OCI-LY3 (cell line): ENCODE results near the gene ZC3H7A.

ENCODE experiments used
- CTCF ChIP-seq: fragments of 200-600, 300-600 bp; sonication (generic); IDR thresholded peaks from 2 replicates; pipeline ENCODE4 v1.5.1; 2014; ENCODE audit warnings: antibody characterized with exemption, low read length, low read depth
- EZH2phosphoT487 ChIP-seq: fragments of 200-600 bp; shearing (Covaris generic); IDR thresholded peaks from 2 replicates; pipeline ENCODE4 v1.6.1; 2018; ENCODE audit warnings: antibody characterized with exemption, mixed run types, low read depth

GRCh38 chr16:11712122-11712521 is 84.9 kb downstream of the ZC3H7A start:
- no peak for TF ChIP-seq CTCF
- no peak for TF ChIP-seq EZH2phosphoT487
